Esophagus squamous epithelium (tissue), 4 donors: Measurements from ENCODE around the gene SURF1.

Experiments
- CTCF ChIP-seq, 6 experiments: fragments of 450-650 bp in 4 of 6; fragments of 200-600 bp in 2 of 6; sonication (generic) in 2 of 6; IDR thresholded peaks; one replicate each; pipeline ENCODE4 v1.5.1; 2016 to 2019; ENCODE audit warnings: antibody characterized with exemption in 6 of 6, mild to moderate bottlenecking in 4 of 6, moderate library complexity in 4 of 6
- POLR2A ChIP-seq, 4 donors: fragments of 450-650 bp; IDR thresholded peaks; one replicate each; pipeline ENCODE4 v1.6.1; 2017; ENCODE audit warnings: antibody characterized with exemption in 4 of 4, mild to moderate bottlenecking in 4 of 4, moderate library complexity in 3 of 4

- TF ChIP-seq CTCF (IDR thresholded peaks at IDR 0.05) (no peak), POLR2A (IDR thresholded peaks at IDR 0.05) (no peak)
Observed at GRCh38 chr9:133389562-133389961, 33.3 kb upstream of the SURF1 start.
